Testis (tissue), 3 donors: Measurements from ENCODE around the gene PYROXD2. TPM values are rescaled to one million over a fixed set of nuclear protein-coding genes. Genes with fewer than 3 reads are reported as not detected.
A peak's percentile ranks its signal among the peaks of the same experiment; 100 is the strongest.

ENCODE experiments used
- DNase-seq: peaks from one replicate; pipeline ENCODE4 v3.0.0-alpha.2; 2019
- H3K27ac ChIP-seq, 2 donors: fragments of 200-600 bp; sonication (generic); one replicate each; pipeline ENCODE4 v1.5.1; 2019
- H3K27me3 ChIP-seq: fragments of 200-600 bp; sonication (generic); one replicate; pipeline ENCODE4 v1.5.1; 2019
- H3K36me3 ChIP-seq: fragments of 200-600 bp; sonication (generic); one replicate; pipeline ENCODE4 v1.5.1; 2017; ENCODE audit warnings: low read depth; ENCODE audit errors: missing control alignments
- H3K4me1 ChIP-seq: fragments of 200-600 bp; sonication (generic); one replicate; pipeline ENCODE4 v1.5.1; 2019
- H3K4me3 ChIP-seq, 2 donors: fragments of 200-600 bp; sonication (generic); one replicate each; pipeline ENCODE4 v1.5.1; 2017 to 2019
- H3K9me3 ChIP-seq: fragments of 200-600 bp; sonication (generic); one replicate; pipeline ENCODE4 v1.5.1; 2017
- POLR2A ChIP-seq: fragments of 450-650 bp; IDR thresholded peaks from one replicate; pipeline ENCODE4 v1.6.1; 2017; ENCODE audit warnings: antibody characterized with exemption, mild to moderate bottlenecking, moderate library complexity
- WGBS, 2 donors: methylation state at CpG; one replicate each; pipeline ENCODE4 v1.1.5; 2018; 5-methylcytosine and 5-hydroxymethylcytosine counted together
- intact Hi-C: fragments of 100-400 bp; cut with DNase I; formaldehyde crosslinking; loops from one replicate; pipeline ENCODE4 v1.15.1; 2023; ENCODE audit warnings: low total_unique reads
- polyA plus RNA-seq: library from polyadenylated mRNA; stranded (reverse); fragments of 350-450 nt; fragmentation: Illumina TruSeq; extraction: RNeasy Lipid Tissue Mini Kit (QIAGEN cat#74804); gene quantifications from one replicate; pipeline ENCODE4 v1.2.3, GENCODE V29; 2014; ENCODE audit warnings: low read depth, low replicate concordance; ENCODE audit not compliant: insufficient read depth
- total RNA-seq, 2 donors: library from RNA; depleted of rRNA; stranded (reverse); fragments of >200 nt; gene quantifications; one replicate each; pipeline ENCODE4 v1.2.3, GENCODE V29; 2016
- TF ChIP-seq, protein P1 (sequence below), 3 experiments: fragments of 450-650 bp in 2 of 3; fragments of 200-600 bp in 1 of 3; sonication (generic) in 1 of 3; IDR thresholded peaks; one replicate each; pipeline ENCODE4 v1.5.1; 2016 to 2019; ENCODE audit warnings: antibody characterized with exemption in 3 of 3, mild to moderate bottlenecking in 2 of 3, moderate library complexity in 1 of 3

PYROXD2 gene
- total and polyA plus RNA-seq, 3 donors from 2014 or later: 10.2 to 20.2 (median 13.0) TPM

DNA sequence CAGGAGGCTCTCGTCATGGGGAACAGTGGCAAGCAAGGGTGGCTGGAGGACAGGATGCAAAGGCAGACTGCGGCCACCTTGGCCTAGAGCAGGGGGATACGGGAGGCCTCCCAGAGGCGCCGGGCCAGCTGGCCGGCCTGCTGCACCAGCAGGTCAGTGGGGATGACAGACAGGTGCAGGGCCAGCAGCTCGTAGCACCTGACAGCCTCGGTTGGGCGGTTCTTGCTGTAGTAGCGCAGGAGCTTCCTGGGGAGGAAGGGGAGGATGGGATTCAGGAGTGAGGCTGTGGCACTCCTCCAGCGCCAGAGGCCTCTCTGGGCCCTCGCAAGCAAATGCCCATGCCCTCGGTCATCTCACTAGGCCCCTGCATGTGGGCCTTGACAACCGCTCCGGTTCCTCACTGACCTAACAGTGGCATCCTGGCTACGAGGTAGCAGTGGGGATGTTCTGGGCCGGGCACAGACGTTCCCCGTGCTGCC is 2.5 kb upstream of the PYROXD2 start:
- no peaks in the 10 kb centered on the region for H3K27me3 ChIP-seq
- H3K9me3 ChIP-seq: no peaks in the 10 kb centered on the region
- WGBS, 2 donors: 91 to 100% methylated on average over 5 to 19 of the region's 19 CpGs
- H3K4me3 ChIP-seq: no peak overlapping the region
- H3K27ac ChIP-seq: no peak overlapping the region
- no peaks in the 10 kb centered on the region for H3K36me3 ChIP-seq
- DNase-seq: no peak
- intact Hi-C loops: no loop called here
- no peak for TF ChIP-seq POLR2A
- TF ChIP-seq, protein P1, sequence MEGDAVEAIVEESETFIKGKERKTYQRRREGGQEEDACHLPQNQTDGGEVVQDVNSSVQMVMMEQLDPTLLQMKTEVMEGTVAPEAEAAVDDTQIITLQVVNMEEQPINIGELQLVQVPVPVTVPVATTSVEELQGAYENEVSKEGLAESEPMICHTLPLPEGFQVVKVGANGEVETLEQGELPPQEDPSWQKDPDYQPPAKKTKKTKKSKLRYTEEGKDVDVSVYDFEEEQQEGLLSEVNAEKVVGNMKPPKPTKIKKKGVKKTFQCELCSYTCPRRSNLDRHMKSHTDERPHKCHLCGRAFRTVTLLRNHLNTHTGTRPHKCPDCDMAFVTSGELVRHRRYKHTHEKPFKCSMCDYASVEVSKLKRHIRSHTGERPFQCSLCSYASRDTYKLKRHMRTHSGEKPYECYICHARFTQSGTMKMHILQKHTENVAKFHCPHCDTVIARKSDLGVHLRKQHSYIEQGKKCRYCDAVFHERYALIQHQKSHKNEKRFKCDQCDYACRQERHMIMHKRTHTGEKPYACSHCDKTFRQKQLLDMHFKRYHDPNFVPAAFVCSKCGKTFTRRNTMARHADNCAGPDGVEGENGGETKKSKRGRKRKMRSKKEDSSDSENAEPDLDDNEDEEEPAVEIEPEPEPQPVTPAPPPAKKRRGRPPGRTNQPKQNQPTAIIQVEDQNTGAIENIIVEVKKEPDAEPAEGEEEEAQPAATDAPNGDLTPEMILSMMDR (IDR thresholded peaks at IDR 0.05): no peak
- peaks cover 9% of the 10 kb centered on the region for H3K4me1 ChIP-seq

DNA sequence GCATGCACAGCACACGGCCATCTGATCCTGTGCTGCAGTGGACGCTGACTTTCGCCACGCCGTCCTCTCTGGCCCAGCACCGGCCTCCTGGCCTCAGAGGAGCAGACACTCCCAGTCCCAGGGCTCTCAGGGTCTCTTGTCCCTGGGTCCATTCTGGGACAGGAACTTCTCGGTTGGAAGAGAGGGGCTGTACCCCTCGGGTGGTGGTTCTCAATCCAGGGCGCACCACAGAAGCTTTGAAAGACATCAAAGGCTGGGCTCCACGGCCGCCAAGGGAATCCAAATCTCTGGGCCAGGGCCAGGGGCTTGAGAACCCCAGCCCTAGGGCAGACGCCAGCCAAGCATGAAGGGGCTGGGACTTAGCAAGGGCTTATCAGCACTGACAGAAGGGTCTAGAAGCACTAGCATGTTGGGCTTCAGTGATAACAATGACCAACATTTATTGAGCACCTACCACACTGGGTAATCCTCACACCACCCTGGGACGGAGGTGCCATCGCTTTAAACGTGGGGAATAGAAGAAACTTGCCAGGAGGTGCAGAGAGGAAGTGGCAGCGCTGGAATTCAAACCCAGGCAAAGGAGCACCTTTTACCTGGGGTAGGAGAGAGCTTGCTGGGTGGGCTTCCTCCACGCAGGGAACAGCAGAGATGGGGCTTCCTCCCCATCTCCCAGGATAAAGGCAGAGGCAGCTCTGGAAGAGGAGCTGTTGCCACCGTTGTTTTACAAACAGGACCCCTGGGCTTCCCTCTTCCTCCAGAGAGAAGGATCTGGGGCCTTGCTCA is 1.8 kb upstream of the PYROXD2 start:
- H3K36me3 ChIP-seq: no peaks in the 10 kb centered on the region
- WGBS, 2 donors: 61 to 93% methylated on average over 7 to 18 of the region's 18 CpGs
- no peak overlapping the region for H3K27ac ChIP-seq
- intact Hi-C loops: no loop called here
- no peaks in the 10 kb centered on the region for H3K9me3 ChIP-seq
- no peak overlapping the region for H3K4me3 ChIP-seq
- peaks cover 9% of the 10 kb centered on the region for H3K4me1 ChIP-seq
- TF ChIP-seq POLR2A: no peak
- H3K27me3 ChIP-seq: no peaks in the 10 kb centered on the region
- DNase-seq: no peak

DNA sequence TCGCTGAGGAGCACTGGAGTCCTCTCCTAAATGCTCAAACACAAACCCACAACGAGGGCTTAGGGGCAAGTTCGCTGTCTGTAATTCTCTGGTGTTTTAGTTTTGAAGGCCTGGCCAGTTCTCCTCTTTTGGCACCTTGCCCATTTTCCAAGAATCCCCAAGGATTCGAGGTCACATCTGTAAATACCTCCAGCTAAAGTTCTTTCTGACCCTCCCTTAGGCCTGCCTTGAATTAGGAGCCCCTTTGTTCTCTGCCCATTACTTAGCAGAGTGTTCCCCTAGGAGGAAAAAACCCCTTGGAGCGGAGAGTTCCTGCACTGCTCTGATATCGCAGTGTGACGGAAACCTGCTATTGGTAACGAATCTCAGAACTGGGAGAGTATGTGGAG is 743 bp upstream of the PYROXD2 start:
- Histone ChIP-seq H3K4me1 (peaks cover 9% of the 10 kb centered on the region), H3K36me3 (no peaks in the 10 kb centered on the region), H3K27me3 (no peaks in the 10 kb centered on the region), H3K9me3 (no peaks in the 10 kb centered on the region), H3K4me3 (no peak overlapping the region), H3K27ac (peak overlapping the region in 1 of 2 donors; percentile 72)
- intact Hi-C loops: no loop called here
- 40 to 43% methylated on average over 7 to 8 of the region's 8 CpGs for WGBS, 2 donors
- no peak for TF ChIP-seq POLR2A
- TF ChIP-seq, protein P1 (IDR thresholded peaks at IDR 0.05): no peak
- no peak for DNase-seq

DNA sequence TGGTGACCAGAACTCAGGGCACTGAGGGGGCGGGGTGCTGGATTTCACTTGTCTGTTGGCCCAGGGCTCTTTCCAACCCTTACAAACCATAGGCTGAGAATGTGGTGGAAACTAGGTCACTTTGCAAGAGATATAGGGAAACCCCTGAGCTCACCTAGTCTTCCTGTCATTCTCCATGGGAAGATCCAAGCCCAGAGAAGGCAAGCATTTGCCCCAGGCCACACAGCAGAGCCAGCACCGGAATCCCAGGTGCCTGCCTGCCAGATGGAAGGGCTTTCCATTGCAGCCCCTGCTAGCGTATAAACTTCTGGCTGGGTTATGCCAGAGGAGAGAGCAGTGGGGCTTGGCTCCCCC is 427 bp downstream of the PYROXD2 start:
- DNase-seq: no peak

DNA sequence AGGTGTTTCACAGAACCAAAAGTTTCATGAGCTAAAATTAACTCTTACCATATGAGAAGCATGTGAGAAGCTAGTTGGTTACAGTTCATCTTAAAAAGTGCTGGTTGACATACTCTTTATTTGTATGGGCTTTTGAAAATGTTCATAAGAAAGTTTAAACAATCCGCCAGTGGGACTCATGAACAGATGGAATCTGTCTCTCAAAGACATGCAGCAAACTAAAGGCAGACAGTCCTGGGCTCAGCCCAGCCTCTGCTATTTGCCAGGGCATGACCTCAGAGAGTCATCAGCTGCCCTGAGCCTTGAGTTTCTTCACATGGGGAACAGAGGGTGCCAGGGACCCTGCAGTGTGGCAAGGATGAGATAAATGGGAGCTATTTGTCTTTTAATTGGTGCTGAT is 3.2 kb downstream of the PYROXD2 start:
- no peak overlapping the region for H3K27ac ChIP-seq
- H3K4me3 ChIP-seq: no peak overlapping the region
- TF ChIP-seq, protein P1 (IDR thresholded peaks at IDR 0.05): no peak
- H3K9me3 ChIP-seq: no peaks in the 10 kb centered on the region
- intact Hi-C loops: no loop called here
- DNase-seq: no peak
- H3K36me3 ChIP-seq: no peaks in the 10 kb centered on the region
- peaks cover 9% of the 10 kb centered on the region for H3K4me1 ChIP-seq
- H3K27me3 ChIP-seq: no peaks in the 10 kb centered on the region
- 89 to 93% methylated on average over 1 of the region's 1 CpG for WGBS, 2 donors

More for the DNA sequence above, 427 bp downstream of the PYROXD2 start:
- WGBS, 2 donors: 34 to 60% methylated on average over 3 of the region's 3 CpGs
- TF ChIP-seq, protein P1 (IDR thresholded peaks at IDR 0.05): no peak
- no peak for TF ChIP-seq POLR2A
- Histone ChIP-seq H3K4me3 (peak overlapping the region; percentile 49 to 58), H3K27ac (peak overlapping the region; percentile 35 to 72), H3K4me1 (peaks cover 9% of the 10 kb centered on the region), H3K9me3 (no peaks in the 10 kb centered on the region), H3K36me3 (no peaks in the 10 kb centered on the region), H3K27me3 (no peaks in the 10 kb centered on the region)
- intact Hi-C loops: no loop called here
